SJCRH30 (cell line): Measurements from ENCODE around the gene PRR15. TPM values are rescaled to one million over a fixed set of nuclear protein-coding genes. Genes with fewer than 3 reads are reported as not detected.

Experiments used
- DNase-seq, 2 experiments: peaks; one replicate each; pipeline ENCODE4 v3.0.0-alpha.2; 2015 to 2020
- H3K27ac ChIP-seq: fragments of 250-450 bp; sonication (Bioruptor Pico); 2 replicates; pipeline ENCODE4 v1.5.1; 2020; ENCODE audit warnings: mild to moderate bottlenecking, moderate library complexity
- H3K27me3 ChIP-seq: fragments of 250-450 bp; sonication (Bioruptor Pico); 2 replicates; pipeline ENCODE4 v1.5.1; 2020; ENCODE audit warnings: mild to moderate bottlenecking, moderate library complexity
- H3K36me3 ChIP-seq: fragments of 250-450 bp; sonication (Bioruptor Pico); 2 replicates; pipeline ENCODE4 v1.5.1; 2020; ENCODE audit warnings: mild to moderate bottlenecking, moderate library complexity
- H3K4me1 ChIP-seq: fragments of 250-450 bp; sonication (Bioruptor Pico); 2 replicates; pipeline ENCODE4 v1.5.1; 2020; ENCODE audit warnings: mild to moderate bottlenecking, moderate library complexity
- H3K4me3 ChIP-seq: fragments of 250-450 bp; sonication (Bioruptor Pico); 2 replicates; pipeline ENCODE4 v1.5.1; 2020; ENCODE audit warnings: mild to moderate bottlenecking, moderate library complexity
- H3K9me3 ChIP-seq: fragments of 250-450 bp; sonication (Bioruptor Pico); replicated peaks from 2 replicates; pipeline ENCODE4 v1.5.1; 2020; ENCODE audit warnings: mild to moderate bottlenecking, moderate library complexity
- total RNA-seq: library from RNA; depleted of rRNA; stranded (reverse); fragments of >200 nt; shearing (Covaris generic); gene quantifications from 2 replicates; pipeline ENCODE4 v1.2.3, GENCODE V29; 2014

Gene PRR15
- total RNA-seq, 1 experiment from 2014 or later, result not detected

DNA sequence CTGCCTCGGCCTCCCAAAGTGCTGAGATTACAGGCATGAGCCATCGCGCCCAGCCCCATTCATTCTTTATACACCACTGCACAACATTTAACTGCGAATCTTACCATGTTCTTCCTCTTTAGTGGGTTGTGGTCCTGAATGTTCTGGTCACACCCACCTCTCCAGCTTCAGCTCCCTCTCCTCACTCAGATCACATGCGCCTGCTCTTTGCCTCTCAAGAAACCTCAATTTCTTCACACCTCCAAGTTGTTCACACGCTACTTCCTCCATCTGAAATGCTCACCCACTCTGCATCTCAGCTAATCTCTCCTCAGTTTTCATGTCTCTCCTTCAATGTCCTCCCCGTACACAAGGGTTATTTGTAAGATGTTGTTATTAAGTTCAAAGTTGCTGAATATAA, 2.4 kb upstream of the PRR15 start:
- Histone ChIP-seq H3K4me1 (no peaks in the 10 kb centered on the region), H3K9me3 (no peaks in the 10 kb centered on the region), H3K27me3 (no peaks in the 10 kb centered on the region), H3K36me3 (no peaks in the 10 kb centered on the region), H3K4me3 (no peak overlapping the region), H3K27ac (no peak overlapping the region)
- DNase-seq, result no peak

DNA sequence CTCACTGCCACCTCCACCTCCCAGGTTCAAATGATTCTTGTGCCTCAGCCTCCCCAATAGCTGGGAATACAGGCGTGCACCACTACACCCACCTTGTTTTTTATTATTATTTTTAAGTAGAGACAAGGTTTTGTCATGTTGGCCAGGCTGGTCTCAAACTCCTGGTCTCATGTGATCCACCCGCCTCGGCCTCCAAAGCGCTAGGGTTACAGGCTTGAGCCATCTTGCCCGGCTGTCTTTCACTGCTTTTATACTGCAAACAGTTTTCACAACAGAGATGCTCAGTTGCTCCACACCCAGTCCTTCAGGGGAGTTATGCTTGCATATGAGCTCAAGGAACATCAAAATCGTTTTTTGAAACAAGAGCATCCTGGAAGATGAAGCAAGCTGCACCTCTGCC, 1.3 kb upstream of the PRR15 start:
- Histone ChIP-seq H3K36me3 (no peaks in the 10 kb centered on the region), H3K9me3 (no peaks in the 10 kb centered on the region), H3K4me1 (no peaks in the 10 kb centered on the region), H3K27me3 (no peaks in the 10 kb centered on the region), H3K4me3 (no peak overlapping the region), H3K27ac (no peak overlapping the region)
- no peak for DNase-seq

- 0 out of 2 replicates have a peak, but pooled peaks cover 1% of the 10 kb centered on the region for H3K27me3 ChIP-seq
- H3K27ac ChIP-seq, result no peak overlapping the region
- peak; percentile 50 to 60 for DNase-seq
These were observed 1.0 kb downstream of the PRR15 start for GRCh38 chr7:29564496-29565223.

DNA sequence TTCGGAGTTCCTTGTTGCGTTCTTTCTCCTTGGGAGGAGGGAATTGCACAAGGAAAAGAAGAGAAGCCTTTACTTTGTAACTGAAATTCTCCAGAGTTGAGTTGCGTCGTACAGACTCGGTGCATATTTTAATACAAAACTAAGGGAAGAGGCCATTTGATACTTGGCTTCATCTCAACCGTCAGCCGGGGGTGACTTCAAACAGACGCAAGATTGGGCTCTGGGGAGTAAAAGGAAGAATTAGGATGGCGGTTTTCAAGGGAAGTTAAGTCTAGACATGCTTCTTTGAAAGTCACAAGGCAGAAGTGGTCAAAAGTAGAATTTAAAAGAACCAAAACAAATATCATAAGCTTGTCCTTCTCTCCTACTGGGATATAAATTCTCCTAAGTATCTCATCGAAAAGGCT, 1.6 kb downstream of the PRR15 start:
- Histone ChIP-seq H3K27ac (no peak overlapping the region), H3K4me3 (peak overlapping the region; percentile 54), H3K9me3 (no peaks in the 10 kb centered on the region), H3K4me1 (no peaks in the 10 kb centered on the region), H3K27me3 (0 out of 2 replicates have a peak, but pooled peaks cover 5% of the 10 kb centered on the region), H3K36me3 (no peaks in the 10 kb centered on the region)
- peak in 1 of 2 experiments; percentile 7 for DNase-seq

More at GRCh38 chr7:29564496-29565223, 1.0 kb downstream of the PRR15 start:
- Histone ChIP-seq H3K4me3 (peak overlapping the region; percentile 54), H3K36me3 (no peaks in the 10 kb centered on the region), H3K4me1 (no peaks in the 10 kb centered on the region), H3K9me3 (no peaks in the 10 kb centered on the region)

- H3K9me3 ChIP-seq, result no peaks in the 10 kb centered on the region
- H3K4me1 ChIP-seq, result no peaks in the 10 kb centered on the region
- DNase-seq, result no peak
- no peak overlapping the region for H3K4me3 ChIP-seq
- H3K27me3 ChIP-seq, result 0 out of 2 replicates have a peak, but pooled peaks cover 5% of the 10 kb centered on the region
- no peak overlapping the region for H3K27ac ChIP-seq
- H3K36me3 ChIP-seq, result no peaks in the 10 kb centered on the region
These were observed 2.0 kb downstream of the PRR15 start for GRCh38 chr7:29565634-29565981.

DNA sequence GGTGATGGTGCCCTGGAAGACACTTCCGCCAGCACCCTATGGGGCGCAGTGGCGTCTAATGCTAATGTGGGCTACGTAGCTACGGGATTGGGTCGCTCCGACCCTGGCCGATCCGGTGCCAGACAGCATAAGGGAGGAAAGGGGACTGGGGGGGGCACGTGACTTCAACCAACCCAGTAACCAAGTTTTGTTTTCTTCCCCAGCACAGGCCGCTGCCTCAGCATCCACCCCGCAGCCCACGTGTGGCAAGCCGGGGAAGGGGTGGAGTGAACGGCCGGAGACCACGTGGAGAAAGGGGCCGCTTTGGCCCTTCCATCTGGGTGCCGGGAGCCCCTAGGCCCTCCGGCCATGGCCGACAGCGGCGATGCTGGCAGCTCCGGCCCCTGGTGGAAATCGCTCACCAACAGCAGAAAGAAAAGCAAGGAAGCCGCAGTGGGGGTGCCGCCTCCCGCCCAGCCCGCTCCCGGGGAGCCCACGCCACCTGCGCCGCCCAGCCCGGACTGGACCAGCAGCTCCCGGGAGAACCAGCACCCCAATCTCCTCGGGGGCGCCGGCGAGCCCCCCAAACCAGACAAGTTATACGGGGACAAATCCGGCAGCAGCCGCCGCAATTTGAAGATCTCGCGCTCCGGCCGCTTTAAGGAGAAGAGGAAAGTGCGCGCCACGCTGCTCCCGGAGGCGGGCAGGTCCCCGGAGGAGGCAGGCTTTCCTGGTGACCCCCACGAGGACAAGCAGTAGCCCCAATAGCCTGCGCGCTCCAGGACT, 2.5 kb downstream of the PRR15 start:
- H3K36me3 ChIP-seq, result no peaks in the 10 kb centered on the region
- no peak for DNase-seq
- H3K9me3 ChIP-seq, result no peaks in the 10 kb centered on the region
- H3K27me3 ChIP-seq, result 0 out of 2 replicates have a peak, but pooled peaks cover 5% of the 10 kb centered on the region
- no peak overlapping the region for H3K4me3 ChIP-seq
- no peaks in the 10 kb centered on the region for H3K4me1 ChIP-seq
- no peak overlapping the region for H3K27ac ChIP-seq

DNA sequence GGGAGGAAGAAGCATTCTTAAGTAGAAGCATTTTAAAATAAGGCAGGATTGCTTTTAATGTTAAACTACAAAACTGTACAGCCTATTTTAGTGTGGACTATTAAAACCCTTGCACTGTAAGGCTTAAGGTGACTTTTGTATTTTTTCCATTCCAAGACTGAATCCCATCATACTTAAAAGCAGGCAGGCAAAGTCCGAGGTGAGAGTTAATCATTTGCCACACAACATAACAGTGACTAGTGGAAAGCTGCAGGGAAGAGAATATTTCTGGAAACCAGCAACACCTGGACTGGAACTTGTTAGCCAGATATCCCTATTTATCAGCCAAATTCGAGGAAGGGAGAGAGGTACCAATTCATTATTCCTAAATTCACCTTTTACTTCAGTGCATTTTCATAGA, 3.5 kb downstream of the PRR15 start:
- Histone ChIP-seq H3K9me3 (no peaks in the 10 kb centered on the region), H3K4me1 (no peaks in the 10 kb centered on the region), H3K27me3 (0 out of 2 replicates have a peak, but pooled peaks cover 5% of the 10 kb centered on the region), H3K4me3 (no peak overlapping the region), H3K36me3 (no peaks in the 10 kb centered on the region), H3K27ac (no peak overlapping the region)
- no peak for DNase-seq

DNA sequence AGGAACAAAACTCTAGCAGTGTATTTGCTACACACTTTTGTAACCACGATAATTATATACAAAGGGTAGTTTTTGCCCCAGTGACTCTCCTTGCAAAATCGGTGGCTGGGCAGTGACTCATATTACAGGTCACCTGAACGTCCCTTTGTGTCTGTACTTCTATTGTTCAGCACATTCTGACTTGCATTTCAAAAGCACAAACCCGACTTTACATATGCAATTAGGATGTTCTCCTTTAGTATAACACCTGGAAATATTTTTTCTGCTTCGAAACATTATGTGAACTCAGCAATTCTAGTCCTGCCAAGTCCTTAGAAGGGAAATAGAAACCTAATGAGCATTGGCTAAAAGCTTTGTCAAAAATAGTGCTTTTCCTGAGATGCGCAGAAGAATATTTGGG, 6.0 kb downstream of the PRR15 start:
- no peak overlapping the region for H3K27ac ChIP-seq
- no peak for DNase-seq

GRCh38 chr7:29572558-29572957, 8.9 kb downstream of the PRR15 start:
- no peak overlapping the region for H3K27ac ChIP-seq
- 0 out of 2 replicates have a peak, but pooled peaks cover 3% of the 10 kb centered on the region for H3K9me3 ChIP-seq
- DNase-seq, result no peak
- H3K4me3 ChIP-seq, result no peak overlapping the region
- peaks cover 5% of the 10 kb centered on the region; the same call in 1 of the 2 replicates for H3K27me3 ChIP-seq
- no peaks in the 10 kb centered on the region for H3K36me3 ChIP-seq
- no peaks in the 10 kb centered on the region for H3K4me1 ChIP-seq

More for the DNA sequence above, 6.0 kb downstream of the PRR15 start:
- peaks cover 5% of the 10 kb centered on the region; the same call in 1 of the 2 replicates for H3K27me3 ChIP-seq
- no peaks in the 10 kb centered on the region for H3K36me3 ChIP-seq
- H3K4me1 ChIP-seq, result no peaks in the 10 kb centered on the region
- no peaks in the 10 kb centered on the region for H3K9me3 ChIP-seq
- no peak overlapping the region for H3K4me3 ChIP-seq

- H3K27ac ChIP-seq, result no peak overlapping the region
- no peaks in the 10 kb centered on the region for H3K36me3 ChIP-seq
- H3K27me3 ChIP-seq, result peaks cover 5% of the 10 kb centered on the region; the same call in 1 of the 2 replicates
These were observed 9.9 kb downstream of the PRR15 start for GRCh38 chr7:29573567-29573966.

GRCh38 chr7:29574659-29575058, 11.0 kb downstream of the PRR15 start:
- peaks cover 3% of the 10 kb centered on the region; the same call in 1 of the 2 replicates for H3K27me3 ChIP-seq
- H3K9me3 ChIP-seq, result peaks cover 11% of the 10 kb centered on the region
- no peak overlapping the region for H3K27ac ChIP-seq
- H3K4me1 ChIP-seq, result no peaks in the 10 kb centered on the region
- H3K36me3 ChIP-seq, result no peaks in the 10 kb centered on the region
- no peak overlapping the region for H3K4me3 ChIP-seq
- DNase-seq, result no peak

More at GRCh38 chr7:29573567-29573966, 9.9 kb downstream of the PRR15 start:
- Histone ChIP-seq H3K9me3 (peaks cover 8% of the 10 kb centered on the region), H3K4me1 (no peaks in the 10 kb centered on the region), H3K4me3 (no peak overlapping the region)
- DNase-seq, result no peak

DNA sequence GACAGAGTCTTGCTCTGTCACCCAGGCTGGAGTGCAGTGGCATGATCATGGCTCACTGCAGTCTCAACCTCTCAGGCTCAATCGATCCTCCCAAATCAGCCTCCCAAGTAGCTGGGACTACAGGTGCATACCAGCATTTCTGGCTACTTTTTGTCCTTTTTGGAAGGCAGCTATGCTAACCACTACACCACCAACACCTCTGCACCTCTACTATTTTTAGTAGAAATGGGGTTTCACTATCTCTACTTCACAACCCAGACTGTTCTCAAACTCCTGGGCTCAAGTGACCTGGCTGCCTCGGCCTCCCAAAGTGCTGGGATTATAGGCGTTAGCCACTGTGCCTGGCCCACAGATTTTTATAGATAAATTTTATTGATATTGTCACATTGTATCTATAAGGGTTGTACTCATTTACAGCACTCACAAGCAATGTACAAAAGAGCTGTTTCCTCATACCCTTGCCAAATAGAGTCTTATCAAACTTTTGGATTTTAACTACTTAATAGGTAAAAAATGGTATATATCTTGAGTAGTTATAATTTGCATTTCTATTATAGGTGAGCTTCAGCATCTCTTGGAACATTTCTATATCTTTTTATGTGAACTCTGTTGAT, 23.7 kb downstream of the PRR15 start:
- no peak overlapping the region for H3K4me3 ChIP-seq
- H3K4me1 ChIP-seq, result no peaks in the 10 kb centered on the region
- no peak overlapping the region for H3K27ac ChIP-seq
- no peaks in the 10 kb centered on the region for H3K27me3 ChIP-seq
- H3K36me3 ChIP-seq, result no peaks in the 10 kb centered on the region
- no peaks in the 10 kb centered on the region for H3K9me3 ChIP-seq
- DNase-seq, result no peak

DNA sequence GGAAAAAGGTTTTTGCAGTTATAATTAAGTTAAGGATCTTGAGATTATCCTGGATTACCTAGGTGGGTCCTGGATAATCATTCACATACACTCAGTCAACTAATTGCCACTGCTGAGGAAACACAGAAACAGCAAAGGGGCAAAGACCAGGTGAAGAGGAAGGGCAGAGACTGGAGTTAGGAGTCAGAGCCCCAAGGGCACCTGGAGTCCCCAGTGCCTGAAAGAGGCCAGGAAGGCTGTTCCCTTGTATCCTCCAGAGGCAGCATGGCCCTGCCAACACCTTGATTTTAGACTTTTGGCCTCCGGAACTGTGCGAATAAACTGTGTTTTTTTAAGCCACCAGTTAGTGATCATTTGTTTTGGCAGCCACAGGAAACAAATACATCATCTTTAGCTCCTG, 24.6 kb downstream of the PRR15 start:
- DNase-seq, result no peak
- Histone ChIP-seq H3K27me3 (no peaks in the 10 kb centered on the region), H3K9me3 (no peaks in the 10 kb centered on the region), H3K36me3 (no peaks in the 10 kb centered on the region), H3K27ac (no peak overlapping the region), H3K4me1 (no peaks in the 10 kb centered on the region), H3K4me3 (no peak overlapping the region)

DNA sequence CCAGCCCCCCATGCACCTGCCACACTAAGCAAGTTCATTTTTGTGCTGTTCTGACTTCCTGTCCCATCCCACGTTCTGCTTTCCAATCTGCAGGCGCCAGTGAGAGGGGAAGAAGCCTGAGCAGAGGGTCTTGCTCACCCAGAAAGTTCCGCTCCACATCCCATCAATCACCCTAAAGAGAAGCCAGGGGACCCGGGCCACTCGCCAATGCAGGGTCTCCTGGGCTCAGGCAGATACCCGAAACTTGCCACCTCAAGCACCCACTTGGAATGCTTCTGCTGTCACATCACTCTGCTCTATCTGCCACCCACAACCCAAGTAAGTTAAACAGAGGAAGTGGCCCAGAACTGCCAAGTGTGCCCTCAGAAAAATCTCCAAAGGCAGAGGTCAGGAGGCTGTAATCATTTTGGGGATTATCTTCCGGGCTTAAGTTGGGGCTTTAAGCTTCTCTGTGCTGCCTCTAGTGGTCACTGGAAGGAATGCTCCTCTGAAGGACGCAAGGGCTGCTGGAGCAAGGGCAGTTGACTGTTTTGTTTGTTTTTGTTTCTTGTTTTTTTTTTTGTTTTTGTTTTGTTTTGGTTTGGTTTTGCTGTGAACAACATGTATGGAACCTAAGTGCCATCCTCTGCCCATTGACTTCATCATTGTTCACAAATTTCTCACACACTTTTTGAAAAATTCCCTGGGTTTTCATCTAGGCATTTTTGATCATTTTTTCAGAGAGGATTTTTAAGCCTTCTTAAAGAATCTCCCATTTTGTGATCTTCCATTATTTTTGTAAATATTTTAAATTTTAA, 25.5 kb downstream of the PRR15 start:
- no peaks in the 10 kb centered on the region for H3K9me3 ChIP-seq
- H3K27ac ChIP-seq, result no peak overlapping the region
- H3K4me1 ChIP-seq, result no peaks in the 10 kb centered on the region
- H3K27me3 ChIP-seq, result no peaks in the 10 kb centered on the region
- peak; percentile 36 to 70 for DNase-seq
- no peaks in the 10 kb centered on the region for H3K36me3 ChIP-seq
- H3K4me3 ChIP-seq, result no peak overlapping the region
